A172 (cell line): ENCODE results near the gene IFNA13. TPM values are rescaled to one million over a fixed set of nuclear protein-coding genes. Genes with fewer than 3 reads are reported as not detected.
"Not testable (repeated sequence)": the region's sequence is repeated elsewhere in the genome, so short reads cannot be mapped to it uniquely, and the experiment has no call there.

Experiments used
- DNase-seq: peaks from one replicate; pipeline ENCODE4 v3.0.0-alpha.2; 2015; ENCODE audit warnings: low spot score
- total RNA-seq: library from RNA; depleted of rRNA; stranded (reverse); fragments of >200 nt; shearing (Covaris generic); gene quantifications from 2 replicates; pipeline ENCODE4 v1.2.3, GENCODE V29; 2014; rRNA removed

Gene IFNA13
- total RNA-seq: not detected in 2 replicates

DNA sequence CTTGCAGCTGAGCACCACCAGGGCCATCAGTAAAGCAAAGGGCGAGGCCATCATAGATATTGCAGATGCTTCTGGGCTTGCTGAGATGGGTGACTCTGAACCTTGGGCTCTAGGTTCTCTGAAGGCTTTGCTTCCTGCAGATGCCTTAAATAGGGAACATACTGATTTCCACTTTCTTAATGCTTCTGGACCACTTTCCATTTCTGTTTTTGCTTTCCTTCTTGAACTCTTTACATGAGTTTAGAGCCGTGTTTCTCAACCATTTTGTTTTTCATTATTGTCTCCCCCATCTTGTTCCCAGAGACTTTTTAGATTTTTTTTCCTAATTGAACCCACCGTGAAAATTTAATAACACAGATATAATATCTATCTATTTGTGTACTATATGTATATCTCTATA, at the start of gene IFNA13:
IFNA13 (minus strand) TSS at position 101 of the 400 bp plus-strand sequence; CDS start at position 54, 47 bp downstream.
- no peak for DNase-seq

- no peak for DNase-seq
Observed at GRCh38 chr9:21415493-21416267, 47.8 kb upstream of the IFNA13 start.

DNA sequence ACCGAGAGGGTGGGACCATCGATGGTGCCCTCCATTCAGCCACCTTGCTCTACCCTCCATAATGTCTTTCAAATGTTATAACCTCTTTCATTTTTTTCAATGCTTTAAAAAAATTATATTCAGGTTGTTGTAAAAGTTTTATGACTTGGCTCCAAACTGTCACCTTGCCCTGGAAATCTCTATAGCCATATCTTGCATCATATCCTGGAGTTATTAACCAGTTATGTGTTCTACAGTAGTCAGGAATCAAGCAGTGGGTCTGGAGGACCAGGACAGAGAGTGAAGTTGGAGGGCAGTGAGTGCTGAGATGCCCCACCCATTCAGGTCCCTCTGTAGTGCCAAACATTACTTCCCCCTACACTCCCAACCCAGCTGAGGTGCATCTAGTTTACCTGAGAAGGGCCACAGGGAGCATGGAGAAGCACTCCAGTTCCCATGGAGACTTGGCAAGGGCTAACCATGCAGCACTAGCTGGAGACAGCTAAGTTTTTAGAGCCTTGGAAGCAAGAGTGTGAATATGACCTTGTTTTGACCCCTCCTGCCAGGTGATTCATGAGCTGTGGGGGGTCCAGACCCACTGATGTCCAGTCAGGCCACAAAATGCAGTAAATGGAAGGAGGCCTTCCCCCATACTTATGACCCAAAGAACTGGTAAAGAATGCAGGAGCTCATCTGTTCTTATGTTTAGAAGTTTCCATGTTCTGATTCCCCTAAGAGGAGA, 46.5 kb upstream of the IFNA13 start:
- no peak for DNase-seq

DNA sequence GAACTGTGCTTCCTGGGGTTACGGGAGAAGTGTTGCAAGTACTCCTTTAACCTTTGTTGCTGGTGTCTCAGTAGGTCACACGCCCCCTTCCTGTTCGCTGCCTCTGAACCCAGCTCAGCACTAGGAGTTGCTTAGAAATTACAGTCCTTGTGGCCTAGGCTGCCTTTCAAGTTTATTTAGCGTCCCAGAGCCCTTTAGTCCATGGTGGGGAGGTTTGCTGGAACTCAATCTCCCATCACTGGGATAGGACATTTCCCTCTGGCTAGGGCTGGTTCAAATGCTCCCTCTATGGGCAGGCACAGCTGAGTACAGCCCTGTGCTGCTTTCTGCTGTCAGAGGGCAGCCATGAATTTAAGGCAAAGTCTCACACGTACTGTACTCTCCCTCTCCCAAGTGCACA, 45.8 kb upstream of the IFNA13 start:
- DNase-seq: no peak

- no peak for DNase-seq
Observed at GRCh38 chr9:21413151-21413550, 45.3 kb upstream of the IFNA13 start.

GRCh38 chr9:21412107-21412506, 44.2 kb upstream of the IFNA13 start:
- no peak for DNase-seq

GRCh38 chr9:21408817-21409216, 41.0 kb upstream of the IFNA13 start, which contains the start of gene IFNA8:
IFNA8 (plus strand) TSS chr9:21409117; CDS start chr9:21409177, 60 bp downstream.
- DNase-seq: no peak

GRCh38 chr9:21404146-21404545, 36.3 kb upstream of the IFNA13 start:
- DNase-seq: no peak

DNA sequence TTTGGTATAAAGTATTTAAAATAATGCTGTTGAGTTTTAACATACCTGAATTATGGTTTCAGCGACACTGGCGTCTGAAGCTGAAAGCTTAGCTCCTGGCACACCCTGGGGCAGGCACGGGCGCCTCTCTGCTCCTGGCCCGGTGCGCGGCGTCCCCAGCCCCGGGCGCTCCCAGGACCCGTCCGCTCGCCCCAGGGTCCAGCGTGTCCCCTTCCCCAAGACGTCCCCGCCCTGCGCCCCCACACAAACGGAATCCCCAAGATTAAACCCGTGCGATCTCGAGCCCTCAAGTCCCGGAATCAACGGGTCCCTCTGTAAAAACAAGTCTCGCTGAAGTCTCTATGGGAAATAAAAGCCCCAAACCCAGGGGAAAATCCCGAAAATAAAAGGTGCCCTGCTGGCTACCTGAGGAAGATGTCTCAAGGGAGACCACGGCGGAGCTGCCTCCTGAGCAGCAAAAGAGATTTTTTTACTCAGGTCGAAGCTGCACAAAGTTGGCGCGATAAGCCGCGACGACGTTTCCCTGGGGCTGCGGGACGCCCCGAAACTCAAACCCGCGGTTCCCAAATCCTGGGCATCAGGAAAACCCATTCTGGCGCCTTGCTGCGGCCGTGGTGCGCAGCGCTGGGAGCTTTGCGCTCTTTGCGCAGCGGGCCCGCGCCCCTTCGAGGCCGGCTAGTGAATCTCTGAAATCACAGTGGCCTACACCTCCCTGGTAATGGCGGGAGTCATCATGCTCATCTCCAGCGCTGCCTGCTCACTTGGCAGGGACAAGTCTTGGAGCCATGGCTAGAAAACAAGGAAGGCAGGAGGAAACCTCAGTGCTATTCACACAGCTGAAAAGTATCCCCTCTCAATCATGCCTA, 34.8 kb upstream of the IFNA13 start:
- DNase-seq: no peak

DNA sequence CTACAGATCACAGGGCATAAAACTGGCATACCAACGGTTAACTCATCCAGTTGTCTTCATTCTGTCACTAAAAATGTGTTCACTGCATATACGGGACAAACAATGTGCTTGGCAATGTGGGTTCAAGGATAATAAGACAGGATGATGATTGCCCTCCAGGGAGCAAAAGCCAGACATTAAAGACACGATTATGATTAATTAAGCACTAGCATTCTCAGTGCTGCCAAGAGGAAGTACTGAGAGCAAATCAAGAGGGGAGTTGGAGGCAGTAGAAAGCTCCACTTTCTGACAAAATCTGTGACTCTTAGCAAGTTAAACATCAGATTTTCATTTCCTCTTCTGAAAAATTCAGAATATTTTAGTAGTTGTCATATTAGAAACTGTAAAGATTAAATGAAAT, 32.1 kb upstream of the IFNA13 start:
- DNase-seq: no peak

- DNase-seq: no peak
Observed at GRCh38 chr9:21398955-21399489, 31.2 kb upstream of the IFNA13 start.

DNA sequence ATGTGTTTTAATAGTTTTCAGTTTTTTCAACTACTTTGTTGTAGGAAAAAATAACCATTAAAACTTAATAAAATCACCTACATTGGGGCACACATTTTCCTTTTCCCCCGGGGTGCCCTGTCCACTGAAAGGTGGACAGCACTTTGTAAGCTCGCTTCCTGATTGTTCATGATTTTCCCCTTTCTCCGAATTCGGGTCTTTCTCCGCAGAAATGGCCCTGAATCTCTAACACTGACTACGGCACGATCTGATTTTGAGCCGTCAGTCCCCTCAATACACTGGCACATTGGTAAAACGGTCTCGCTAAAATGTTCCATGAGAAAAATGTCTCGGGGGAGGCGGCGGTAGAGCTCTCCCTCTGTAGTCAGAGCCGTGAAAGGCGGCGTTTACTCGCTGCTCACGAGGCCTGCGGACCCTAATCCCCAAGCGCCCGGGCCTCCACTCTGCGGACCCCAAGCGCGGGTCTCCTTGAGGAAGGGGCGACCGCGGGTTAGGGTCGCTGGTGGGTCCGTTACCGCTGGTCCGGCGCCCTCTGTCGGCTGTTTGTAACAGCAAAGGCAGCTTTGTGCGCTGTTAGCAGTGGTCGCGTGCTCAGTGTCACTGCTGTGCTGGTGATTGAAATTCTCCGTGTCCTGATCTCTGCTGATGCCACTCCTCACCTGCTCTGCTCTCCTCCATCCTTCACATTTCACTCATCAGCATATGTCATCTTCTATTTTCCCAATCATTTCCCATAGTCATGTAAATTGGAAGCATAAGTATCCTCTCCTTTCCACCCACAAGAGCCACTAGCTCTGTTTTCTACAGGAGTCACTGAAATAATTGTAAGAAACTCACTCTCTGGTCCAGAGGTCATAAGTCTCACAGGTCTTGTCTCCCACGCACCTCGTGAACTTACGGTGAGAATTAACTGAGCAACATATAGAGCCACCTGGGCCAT, 28.2 kb upstream of the IFNA13 start:
- DNase-seq: no peak

- DNase-seq: no peak
Observed at GRCh38 chr9:21392270-21392669, 24.4 kb upstream of the IFNA13 start.

GRCh38 chr9:21385131-21385670, 17.3 kb upstream of the IFNA13 start, which contains the start of gene IFNA2:
IFNA2 (minus strand) TSS chr9:21385398; CDS start chr9:21385329, 69 bp downstream.
- no peak for DNase-seq

DNA sequence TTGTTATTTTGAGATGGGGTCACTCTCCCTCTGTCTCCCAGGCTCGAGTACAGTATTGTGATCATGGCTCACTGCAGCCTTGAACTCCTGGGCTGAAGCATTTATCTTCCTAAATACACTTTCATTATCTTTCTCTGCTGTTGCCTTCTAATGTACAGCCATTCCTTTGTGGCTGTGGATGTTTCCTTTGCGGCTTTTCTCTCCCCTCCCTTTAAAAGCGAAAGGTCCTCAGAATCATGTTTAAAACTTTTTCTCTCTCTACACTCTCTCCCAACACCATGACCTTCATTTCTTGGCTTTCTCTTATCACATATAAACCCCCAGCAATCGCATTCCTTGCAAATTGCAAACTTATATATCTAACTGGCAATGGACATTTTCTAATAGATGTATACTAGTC, 15.8 kb upstream of the IFNA13 start:
- DNase-seq: no peak

DNA sequence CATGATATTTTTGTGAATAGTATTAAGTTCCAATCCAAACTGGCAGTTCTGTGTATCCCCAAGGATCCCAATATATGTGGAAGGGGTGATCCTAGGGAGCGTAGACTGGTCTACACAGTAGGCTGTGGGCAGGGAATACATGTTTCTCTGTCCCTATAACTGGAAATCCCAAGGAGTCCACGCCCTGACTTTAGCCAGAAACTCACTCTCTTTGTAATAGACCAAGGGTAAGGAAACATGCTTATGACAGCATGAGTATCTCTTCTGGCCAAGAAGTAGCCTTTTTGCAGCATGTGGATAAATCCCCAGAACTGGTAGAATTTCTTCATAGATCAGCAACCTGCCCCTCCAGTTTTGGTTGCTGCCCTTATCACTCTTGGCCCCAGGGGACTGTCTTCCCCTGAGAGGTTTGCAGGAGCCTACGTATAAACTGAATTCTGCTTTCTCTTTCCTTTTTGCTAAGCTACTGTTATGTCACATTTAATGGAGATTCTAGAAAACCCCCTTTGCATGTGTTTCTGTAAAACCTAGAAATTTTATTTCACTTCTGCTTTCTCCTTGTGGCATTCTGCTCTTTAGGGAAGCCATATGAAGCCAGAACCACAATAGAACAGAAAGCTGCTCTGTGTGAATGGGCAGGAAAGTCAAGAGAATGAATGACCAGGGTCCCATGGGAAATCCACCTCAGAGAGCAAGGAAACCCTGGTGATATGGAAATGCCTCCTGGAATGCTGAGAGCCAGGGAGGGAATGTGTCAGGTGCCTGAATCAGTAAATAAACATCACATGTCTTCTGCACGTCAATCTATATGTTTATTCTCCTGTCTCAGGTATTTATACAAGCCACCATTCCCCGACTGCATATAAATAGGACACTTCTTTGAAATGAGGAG, 13.8 kb upstream of the IFNA13 start:
- no peak for DNase-seq

GRCh38 chr9:21371467-21371866, 3.6 kb upstream of the IFNA13 start:
- DNase-seq: not testable (repeated sequence)

DNA sequence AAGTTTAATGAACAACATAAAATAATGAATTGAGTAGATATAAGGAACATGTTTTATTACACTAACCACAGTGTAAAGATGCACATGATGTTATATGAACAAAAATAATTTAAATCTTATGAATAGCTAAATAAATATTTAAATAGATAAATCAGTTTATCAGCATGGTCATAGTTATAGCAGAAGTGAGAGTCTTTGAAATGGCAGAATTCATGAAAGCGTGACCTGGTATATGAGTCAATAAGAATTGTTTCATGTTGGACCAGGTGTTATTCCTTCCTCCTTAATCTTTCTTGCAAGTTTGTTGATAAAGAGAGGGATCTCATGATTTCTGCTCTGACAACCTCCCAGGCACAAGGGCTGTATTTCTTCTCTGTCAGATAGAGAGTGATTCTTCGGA, 688 bp downstream of the IFNA13 start:
- not testable (repeated sequence) for DNase-seq

DNA sequence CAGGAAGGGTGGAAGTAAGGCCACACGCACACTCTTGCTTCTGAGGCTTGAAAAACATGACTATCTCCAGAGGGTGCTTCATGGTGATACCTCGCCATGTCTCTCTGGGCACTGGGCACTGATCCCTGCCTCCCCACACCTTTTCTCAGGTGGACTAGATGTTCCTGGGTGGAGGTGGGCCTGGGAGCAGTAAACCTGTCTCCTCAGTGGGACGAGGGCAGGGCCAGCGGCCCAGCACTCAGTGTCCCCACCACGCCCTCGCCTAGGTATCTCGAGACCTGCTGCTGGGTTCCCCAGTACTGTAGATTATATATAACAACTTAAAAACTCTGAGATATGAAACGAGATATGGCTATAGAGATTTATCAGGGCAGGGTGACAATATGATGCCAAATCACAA, 5.6 kb downstream of the IFNA13 start:
- no peak for DNase-seq
